HG03439 (cell line): Measurements from ENCODE around the gene EEPD1.
"Not testable (repeated sequence)": the region's sequence is repeated elsewhere in the genome, so short reads cannot be mapped to it uniquely, and the experiment has no call there.

Source experiments
- ATAC-seq: cut with Tn5 transposase; IDR thresholded peaks from one replicate; pipeline ENCODE4 v1.9.1; 2021; ENCODE audit warnings: mild to moderate bottlenecking, moderate library complexity; ENCODE audit not compliant: unreplicated experiment

EEPD1 gene

DNA sequence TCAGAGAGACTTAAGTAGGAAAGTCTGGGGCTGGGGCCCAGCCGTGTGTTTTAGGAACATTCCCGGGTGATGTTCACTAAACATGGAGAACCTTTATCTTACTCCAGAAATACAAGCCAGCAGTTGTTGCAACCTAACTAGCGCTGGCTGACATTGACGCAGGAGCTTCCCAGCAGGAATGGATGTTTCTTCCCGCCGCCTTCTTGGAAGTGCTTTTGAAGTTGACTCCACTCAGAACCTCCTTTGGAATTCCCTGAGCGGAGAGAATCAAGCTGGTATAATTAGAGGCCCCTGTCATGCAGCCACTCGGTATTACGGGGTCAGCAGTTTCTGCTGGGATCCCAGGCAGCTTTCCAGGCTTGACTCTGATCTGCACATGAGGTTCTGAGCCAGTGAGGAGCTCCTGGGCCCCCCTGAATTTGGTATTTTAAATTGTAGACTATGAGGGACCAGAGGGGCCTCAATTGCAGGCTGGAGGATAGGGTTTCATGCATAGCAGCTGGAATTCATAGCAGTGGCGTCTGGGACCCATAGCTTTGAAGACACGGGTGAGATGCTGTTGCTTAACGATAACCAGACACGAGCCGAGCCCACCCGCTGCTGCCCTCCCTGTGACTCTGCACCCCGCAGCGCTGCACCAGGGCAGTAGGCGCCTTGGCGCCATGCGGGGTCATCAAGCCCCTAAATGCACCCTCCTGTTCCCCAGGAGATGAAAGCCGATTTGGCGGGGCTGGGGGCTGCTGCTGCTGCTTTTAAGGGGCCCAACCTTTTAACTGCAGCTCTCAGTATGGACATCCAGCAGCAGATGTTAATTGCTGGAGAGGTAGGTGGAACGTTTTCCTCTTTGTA is 61.8 kb downstream of the EEPD1 start:
- no peak for ATAC-seq

DNA sequence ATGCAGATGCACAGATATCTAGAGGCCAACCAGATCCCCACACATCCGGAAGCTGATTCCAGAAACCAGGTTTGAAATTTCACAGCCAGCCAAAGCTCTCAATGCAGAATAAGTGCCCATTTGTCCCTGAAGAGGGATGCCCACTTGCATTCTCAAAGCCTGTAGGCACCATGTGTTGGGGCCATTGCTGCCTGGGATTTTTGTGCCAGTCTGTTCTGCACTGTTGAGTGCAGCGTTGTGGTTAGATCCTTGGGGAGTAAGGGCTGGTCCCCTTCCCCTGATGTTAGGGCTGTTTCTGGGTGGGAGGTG is 62.4 kb downstream of the EEPD1 start:
- ATAC-seq: no peak

DNA sequence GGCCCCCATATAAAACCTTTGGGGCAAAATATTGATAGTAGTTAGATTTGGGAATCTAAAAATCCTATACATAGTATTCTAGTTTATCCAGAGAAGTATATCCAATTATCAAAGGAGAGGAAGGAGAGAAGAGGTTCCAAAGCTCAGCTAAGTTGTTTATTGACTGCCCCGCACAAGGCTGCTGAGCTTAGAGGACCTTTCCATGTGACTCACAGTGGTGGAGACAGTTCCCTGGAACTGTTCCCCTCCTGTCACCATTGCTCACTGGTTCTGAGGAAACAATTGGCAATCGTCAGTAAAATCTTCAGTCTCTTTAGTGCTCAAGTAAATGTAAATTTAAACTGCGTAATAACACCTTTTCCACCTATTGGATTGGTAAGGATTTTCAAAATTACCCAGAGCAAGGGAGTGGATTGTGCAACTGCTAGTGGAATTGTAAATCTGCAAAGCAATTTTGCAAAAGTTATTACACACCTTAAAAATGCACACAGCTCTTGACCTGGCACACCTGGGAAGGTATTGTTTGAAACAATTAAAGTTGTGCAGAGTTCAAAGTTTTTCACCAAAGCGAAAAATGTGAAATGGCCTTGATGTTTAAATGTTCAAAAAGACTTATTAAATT is 63.1 kb downstream of the EEPD1 start:
- no peak for ATAC-seq

DNA sequence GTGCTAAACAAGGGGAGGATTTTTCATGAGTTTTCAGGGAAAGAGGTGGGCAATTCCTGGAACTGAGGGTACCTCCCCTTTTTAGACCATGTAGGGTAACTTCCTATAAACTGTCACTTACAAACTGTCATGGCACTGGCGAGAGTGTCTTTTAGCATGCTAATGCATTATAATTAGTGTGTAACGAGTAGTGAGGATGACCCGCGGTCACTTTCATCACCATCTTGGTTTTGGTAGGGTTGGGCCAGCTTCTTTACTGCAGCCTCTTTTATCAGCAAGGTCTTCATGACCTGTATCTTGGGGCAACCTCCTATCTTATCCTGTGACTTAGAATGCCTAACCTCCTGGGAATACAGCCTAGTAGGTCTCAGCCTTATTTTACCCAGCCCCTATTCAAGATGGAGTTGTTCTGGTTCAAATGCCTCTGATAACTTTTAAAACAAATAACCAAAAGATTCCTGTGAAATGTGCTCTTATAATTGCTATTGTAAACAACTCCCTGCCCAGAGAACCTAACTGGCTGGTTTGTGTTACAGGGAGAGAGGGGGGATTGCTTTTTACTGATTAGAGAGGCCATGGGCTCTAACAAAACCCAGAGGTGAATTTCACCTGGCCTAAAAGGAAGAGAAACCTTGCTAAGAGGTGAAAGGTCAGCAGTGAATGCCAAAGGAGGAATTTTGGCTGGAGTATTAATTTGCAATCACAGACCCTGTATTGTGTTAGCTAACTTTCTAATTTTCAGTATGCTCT is 64.3 kb downstream of the EEPD1 start:
- ATAC-seq: no peak

DNA sequence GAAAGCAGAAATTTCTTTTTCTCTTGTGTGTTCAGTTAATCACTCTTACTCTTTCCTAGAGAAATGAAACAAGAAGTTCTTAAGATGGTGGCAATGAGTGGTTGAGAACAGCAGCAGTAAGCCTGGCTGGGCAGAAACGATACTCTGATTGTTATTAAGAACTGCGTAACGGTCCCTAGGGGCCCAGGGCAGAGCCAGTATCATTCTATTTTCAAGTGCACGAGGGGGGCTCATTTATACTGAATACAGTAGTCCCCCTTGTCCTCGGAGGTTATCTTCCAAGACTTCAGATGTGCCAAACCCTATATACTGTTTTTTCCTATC is 64.9 kb downstream of the EEPD1 start:
- peak; percentile 54 for ATAC-seq

DNA sequence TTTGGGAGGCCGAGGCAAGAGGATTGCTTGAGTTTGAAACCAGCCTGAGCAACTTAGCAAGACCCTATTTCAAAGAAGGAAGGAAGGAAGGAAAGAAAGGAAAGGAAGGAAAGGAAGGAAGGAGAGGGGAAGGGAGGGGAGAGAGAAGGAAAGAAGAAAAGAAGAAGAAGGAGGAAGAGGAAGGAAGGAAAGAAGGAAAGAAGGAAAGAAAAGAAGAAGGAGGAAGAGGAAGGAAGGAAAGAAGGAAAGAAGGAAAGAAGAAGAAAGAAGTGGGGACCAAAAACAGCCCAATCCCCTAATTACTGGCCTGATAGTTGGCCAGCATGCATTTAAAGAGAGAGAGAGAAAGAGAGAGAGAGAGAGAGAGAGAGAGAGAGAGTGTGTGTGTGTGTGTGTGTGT is 66.4 kb downstream of the EEPD1 start:
- ATAC-seq: no peak

DNA sequence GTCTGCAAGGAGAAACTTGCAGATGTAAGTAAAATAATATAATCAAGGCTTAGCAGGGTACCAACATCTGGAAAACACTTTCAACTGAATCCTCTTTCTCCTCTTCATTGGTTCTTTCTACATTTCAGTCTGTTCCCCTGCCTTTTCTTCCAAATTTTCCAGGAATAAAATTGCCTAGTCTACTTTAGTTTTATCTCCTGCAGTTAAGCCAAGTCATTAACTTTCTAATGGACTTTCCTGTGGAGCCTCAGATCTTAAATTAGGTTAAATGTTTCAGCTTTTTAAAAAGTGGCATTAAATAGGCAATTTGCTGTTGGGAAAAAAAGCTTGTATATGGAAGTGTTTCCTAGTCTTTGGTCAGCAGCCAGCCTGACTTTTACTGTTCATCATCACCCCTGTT is 70.8 kb downstream of the EEPD1 start:
- no peak for ATAC-seq

DNA sequence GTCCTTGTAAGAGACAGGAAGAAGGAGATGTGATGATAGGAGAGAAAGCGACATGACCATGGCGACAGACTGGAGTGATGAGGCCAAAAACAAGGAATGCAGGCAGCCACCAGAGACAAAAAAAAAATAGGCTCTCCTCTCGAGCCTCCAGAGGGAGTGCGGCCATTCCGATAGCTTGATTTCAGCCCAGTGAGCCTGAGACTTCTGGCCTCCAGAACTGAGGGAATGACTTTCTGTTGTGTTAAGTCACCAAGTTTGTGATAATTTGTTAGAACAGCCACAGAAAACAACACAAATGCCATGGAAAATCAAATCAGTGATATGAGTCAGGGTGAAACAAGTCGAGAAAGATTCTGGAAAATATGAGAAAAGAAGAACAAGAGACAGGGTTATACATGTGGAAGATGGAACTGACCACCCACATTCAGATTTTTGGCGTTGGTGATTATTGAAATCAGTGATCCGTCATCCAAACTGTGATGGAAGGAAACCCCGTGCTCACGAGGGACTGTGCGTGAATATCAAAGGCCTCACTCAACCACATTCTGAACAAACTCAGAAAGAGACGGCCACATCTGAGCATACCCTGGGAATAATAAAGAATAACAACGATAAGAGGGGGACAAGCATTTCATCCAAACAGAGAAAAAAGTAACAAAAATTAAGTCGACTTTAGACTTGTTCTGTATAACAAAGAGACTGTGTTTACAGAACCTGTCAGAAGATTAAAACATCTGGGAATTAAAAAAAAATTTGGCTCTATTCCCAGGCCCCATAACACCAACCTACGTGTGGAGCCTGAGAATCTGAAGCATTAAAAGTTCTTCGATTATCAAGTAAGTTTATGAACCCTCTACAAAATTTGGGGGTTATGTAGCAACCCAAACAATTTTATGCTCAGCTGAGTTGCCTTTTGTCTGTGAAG is 72.1 kb downstream of the EEPD1 start:
- ATAC-seq: no peak

DNA sequence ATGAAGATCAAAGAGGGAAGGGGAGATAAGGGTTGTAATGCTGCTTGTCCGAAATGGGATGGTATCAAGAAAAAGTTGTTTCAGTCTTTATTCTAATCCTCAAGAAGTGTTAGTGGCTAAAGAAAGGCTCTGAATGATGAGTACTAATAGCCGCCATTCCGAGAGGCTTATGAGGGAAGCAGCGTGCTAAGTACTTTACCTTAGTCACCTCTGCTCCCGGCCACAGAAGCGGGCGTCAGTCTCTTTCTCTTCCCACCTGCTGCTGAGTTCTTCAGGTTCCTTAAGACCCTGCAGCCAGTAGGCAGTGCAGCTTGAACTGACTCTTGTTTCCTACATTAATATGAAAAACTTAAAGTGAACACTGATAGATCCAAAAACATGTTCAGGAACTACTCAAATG is 73.1 kb downstream of the EEPD1 start:
- no peak for ATAC-seq

DNA sequence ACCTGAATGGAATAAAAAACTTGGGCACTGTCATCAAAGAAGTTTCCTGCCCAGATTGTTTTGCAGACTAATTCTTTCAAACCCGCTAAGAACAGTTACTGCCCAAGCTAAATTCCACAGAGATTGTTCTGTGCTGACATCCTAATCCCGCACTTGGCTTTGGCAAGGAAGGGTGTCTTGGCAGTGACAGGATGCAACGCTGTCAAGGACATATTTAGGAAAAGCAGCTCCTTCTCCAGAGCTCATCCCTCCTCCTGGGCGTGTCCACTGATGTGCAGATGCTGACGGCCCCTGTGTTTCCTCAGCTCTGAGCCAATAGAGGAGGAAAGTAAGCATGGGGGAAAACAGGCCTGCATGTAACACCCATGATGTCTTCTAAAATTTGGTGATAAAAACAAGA is 74.2 kb downstream of the EEPD1 start:
- no peak for ATAC-seq

DNA sequence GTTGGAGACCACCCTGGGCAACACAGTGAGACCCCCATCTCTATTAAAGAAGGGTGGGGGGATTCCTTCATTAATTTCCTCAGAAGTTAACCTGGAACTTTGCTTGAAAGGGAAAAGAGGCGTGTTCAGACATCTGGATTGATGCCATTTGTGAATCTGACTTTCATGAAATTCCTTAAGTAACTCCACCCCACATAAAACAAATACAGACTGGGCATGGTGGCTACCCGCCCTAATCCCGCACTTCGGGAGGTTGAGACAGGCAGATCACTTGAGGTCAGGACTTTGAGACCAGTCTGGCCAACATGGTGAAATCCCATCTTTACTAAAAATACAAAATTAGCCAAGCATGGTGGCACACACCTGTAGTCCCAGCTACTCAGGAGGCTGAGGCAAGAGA is 75.0 kb downstream of the EEPD1 start:
- no peak for ATAC-seq

DNA sequence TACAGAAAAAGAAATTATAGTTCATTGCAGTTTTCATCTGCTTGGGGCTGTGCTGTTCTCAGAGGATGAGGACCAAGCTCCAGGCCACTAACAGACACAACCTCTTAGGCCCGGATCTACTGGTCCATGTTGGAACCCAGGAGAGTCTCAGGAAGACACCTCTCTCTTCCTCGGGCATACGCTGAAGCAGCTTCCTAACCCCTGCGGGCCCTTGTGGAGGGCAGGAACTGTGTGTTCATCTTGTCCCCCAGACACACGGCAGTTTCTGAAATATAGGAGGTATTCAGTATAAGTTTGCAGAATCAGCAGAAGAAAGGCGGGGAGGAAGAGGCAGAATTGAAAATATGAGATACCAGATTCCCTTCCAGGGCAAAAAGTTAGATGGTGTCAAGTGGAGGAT is 78.4 kb downstream of the EEPD1 start:
- no peak for ATAC-seq

DNA sequence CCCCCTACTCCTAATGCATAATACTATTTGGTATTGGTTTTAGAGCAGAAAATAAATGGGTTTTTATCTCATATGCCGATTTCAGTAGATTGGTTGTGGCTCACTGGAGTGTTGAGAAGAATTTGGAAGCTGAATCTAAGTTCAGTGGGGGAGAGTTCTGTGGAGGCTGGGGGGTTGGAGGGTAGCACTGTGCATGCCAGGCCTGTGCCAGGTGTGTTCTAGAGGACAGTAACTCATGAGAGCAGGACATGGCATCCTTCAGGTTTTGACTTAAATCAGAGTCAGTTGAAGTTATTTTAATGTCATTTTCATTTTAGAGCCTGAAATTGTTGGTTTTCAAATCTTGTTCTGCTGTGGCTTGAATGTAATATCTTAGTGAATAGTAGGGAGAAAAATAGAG is 79.5 kb downstream of the EEPD1 start:
- no peak for ATAC-seq

DNA sequence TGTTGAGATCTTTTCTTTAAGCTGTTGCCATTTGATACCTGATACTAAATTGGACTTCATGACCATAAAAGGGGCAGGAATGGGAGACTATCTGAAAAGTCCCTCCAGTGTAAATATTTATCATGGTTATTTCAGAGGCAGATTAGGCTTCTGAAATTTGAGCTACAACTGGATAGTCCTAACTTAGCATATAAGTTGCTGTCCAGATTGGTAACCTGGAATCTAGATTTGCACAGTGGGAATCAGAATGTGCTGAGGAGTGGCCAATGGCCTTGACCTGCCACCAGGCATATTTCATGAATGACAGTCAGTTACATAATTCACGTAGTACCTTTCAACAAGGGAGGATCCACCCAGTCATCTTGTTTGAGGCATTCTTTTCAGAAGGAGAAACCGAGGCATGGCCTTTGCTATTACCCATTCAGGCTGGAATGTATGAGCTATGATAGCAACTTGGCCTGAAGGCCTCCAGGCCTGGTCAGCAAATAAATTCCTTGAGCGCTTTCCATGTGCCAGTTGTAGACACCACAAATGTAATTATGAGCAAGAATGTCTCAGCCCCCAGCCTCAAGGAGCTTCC is 80.0 kb downstream of the EEPD1 start:
- ATAC-seq: no peak

DNA sequence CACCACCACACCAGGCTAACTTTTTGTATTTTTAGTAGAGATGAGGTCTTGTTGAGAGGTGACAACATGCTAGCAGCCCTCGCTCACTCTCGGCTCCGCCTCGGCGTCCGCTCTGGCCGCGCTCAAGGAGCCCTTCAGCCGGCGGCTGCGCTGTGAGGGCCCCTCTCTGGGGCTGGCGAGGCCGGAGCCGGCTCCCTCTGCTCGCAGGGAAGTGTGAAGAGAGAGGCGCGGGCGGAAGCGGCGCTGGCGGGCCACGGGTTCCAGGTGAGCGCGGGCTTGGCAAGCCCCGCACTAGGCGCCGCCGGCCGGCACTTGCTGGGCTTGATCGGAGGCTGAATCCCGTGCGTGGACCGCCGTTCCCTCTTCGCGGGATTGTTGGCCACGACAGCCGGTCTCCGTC is 83.0 kb downstream of the EEPD1 start:
- ATAC-seq: no peak

DNA sequence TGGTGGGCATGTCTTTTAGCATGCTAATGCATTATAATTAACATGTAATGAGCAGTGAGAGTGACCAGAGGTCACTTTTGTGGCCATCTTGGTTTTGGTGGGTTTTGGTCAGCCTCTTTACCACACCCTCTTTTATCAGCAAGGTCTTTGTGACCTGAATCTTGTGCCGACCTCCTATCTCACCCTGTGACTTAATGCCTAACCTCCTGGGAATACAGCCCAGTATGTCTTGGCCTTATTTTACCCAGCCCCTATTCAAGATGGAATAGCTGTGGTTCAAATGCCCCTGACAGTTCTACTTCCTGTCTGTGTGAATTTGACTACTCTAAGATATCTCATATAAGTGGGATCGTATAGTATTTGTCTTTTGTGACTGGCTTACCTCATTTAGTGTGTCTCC is 85.1 kb downstream of the EEPD1 start:
- no peak for ATAC-seq

DNA sequence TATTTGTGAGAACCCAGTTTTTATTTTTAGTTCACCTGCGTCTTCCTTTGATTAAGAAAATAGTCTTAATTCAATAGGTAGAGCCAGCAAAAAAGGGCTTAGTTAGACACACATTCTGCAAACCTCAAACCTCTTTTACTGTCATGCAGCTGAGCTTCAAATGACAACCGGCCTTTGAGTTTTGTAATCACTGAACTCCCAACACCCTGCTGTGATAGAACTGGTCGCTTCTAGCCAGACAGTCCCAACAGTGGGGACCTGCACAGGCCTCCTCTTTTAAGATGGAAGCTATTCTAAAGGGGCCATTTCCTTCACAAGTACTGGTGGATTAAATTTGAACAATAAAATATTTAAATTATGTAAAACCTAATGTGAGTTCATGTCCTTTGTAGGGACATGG is 90.3 kb downstream of the EEPD1 start:
- not testable (repeated sequence) for ATAC-seq

DNA sequence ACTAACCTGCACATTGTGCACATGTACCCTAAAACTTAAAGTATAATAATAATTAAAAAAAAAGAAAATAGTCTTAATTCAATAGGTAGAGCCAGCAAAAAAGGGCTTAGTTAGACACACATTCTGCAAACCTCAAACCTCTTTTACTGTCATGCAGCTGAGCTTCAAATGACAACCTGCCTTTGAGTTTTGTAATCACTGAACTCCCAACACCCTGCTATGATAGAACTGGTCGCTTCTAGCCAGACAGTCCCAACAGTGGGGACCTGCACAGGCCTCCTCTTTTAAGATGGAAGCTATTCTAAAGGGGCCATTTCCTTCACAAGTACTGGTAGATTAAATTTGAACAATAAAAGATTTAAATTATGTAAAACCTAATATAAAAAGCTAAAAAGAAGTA is 90.9 kb downstream of the EEPD1 start:
- ATAC-seq: not testable (repeated sequence)

DNA sequence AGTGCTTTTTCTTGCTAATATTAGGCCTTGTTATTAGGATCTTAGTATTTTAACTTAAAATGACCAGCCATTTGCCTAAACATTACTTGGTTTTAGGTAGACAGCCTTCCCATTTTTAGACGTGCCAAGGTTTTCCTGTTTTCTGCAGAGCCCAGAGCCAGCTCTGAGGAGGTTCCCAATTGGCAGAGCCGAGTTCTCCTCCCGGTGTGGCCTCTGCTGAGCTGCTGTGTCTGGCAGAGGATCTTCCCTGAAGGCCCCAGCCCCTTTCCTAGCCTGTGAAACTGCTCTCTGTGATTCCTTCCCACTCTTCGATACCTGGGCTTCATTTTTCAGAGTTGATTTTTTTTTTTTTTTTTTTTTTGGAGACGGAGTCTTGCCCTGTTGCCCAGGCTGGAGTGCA is 91.4 kb downstream of the EEPD1 start:
- ATAC-seq: no peak

DNA sequence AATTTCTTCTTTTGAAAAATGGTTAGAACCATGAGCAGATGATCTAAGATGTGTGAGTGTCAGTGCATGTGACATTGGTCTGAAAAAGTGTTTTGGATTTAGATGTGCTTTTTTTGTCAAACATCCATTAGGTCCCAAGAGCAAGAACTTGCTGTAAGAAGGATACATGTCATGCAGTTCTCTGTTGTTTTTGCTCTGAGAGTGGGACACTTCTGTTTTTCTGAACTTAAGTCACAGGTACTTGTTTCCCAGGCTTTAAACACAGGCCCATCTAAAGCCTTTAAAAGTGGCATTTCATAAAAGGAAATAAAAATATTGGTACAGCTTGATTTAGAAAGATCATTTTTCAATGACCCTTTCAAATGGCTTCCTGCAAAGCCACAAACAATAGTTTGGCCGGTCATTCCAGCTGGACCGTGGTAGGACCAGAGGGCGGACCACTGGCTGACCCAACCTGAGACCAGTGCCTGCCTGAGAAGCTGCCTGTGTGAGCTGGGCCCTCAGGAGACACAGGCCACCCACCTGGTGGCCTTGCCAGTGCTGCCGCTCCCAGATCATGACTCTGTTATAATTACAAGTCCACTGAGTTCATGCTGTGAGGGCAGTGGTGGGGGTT is 92.7 kb downstream of the EEPD1 start:
- ATAC-seq: no peak
